ENCODE measurements around the gene TXNDC17. TPM values are rescaled to one million over a fixed set of nuclear protein-coding genes. Genes with fewer than 3 reads are reported as not detected.

Gene TXNDC17
- total RNA-seq, 1 experiment from 2014 or later = 137 TPM

GRCh38 chr17:6681176-6681575 is 40.3 kb downstream of the TXNDC17 start:
- Histone ChIP-seq H3K27me3 (ENCODE audit: control insufficient read depth, insufficient read depth, low read length) (peaks cover 7% of the 10 kb centered on the region), H3K27ac (ENCODE audit: low read length) (no peak overlapping the region), H3K4me1 (ENCODE audit: control insufficient read depth, insufficient read depth, low read length) (no peaks in the 10 kb centered on the region), H3K4me3 (ENCODE audit: low read depth in 2 of 2, low read length in 2 of 2) (no peak overlapping the region), H3K9me3 (ENCODE audit: control insufficient read depth, insufficient read depth, low read depth, low read length) (no peaks in the 10 kb centered on the region), H3K36me3 (ENCODE audit: control insufficient read depth, insufficient read depth, low read length) (no peaks in the 10 kb centered on the region)
- POLR2A ChIA-PET = no interaction called here
- CTCF ChIA-PET = no interaction called here
- DNase-seq (ENCODE audit: low read depth, low spot score) (no peak), ATAC-seq (no peak)
- intact Hi-C loops (cut with micrococcal nuclease; ENCODE audit: unreplicated experiment) (no loop called here), in situ Hi-C loops (cut with HindIII; ENCODE audit: low pct_unique_long_range_greater_than_20kb, low sequenced_read_pairs) (no loop called here)
- TF ChIP-seq, protein P1, sequence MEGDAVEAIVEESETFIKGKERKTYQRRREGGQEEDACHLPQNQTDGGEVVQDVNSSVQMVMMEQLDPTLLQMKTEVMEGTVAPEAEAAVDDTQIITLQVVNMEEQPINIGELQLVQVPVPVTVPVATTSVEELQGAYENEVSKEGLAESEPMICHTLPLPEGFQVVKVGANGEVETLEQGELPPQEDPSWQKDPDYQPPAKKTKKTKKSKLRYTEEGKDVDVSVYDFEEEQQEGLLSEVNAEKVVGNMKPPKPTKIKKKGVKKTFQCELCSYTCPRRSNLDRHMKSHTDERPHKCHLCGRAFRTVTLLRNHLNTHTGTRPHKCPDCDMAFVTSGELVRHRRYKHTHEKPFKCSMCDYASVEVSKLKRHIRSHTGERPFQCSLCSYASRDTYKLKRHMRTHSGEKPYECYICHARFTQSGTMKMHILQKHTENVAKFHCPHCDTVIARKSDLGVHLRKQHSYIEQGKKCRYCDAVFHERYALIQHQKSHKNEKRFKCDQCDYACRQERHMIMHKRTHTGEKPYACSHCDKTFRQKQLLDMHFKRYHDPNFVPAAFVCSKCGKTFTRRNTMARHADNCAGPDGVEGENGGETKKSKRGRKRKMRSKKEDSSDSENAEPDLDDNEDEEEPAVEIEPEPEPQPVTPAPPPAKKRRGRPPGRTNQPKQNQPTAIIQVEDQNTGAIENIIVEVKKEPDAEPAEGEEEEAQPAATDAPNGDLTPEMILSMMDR (IDR thresholded peaks at IDR 0.05) = no peak
- TF ChIP-seq SIN3A (IDR thresholded peaks at IDR 0.05; ENCODE audit: borderline replicate concordance, insufficient read depth, low read depth, low read length) (no peak), POLR2AphosphoS5 (IDR thresholded peaks at IDR 0.05; ENCODE audit: low read depth, low read length) (no peak), TCF7L2 (IDR thresholded peaks at IDR 0.05; ENCODE audit: low read depth, low read length) (no peak)
- TF ChIP-seq, protein P2, sequence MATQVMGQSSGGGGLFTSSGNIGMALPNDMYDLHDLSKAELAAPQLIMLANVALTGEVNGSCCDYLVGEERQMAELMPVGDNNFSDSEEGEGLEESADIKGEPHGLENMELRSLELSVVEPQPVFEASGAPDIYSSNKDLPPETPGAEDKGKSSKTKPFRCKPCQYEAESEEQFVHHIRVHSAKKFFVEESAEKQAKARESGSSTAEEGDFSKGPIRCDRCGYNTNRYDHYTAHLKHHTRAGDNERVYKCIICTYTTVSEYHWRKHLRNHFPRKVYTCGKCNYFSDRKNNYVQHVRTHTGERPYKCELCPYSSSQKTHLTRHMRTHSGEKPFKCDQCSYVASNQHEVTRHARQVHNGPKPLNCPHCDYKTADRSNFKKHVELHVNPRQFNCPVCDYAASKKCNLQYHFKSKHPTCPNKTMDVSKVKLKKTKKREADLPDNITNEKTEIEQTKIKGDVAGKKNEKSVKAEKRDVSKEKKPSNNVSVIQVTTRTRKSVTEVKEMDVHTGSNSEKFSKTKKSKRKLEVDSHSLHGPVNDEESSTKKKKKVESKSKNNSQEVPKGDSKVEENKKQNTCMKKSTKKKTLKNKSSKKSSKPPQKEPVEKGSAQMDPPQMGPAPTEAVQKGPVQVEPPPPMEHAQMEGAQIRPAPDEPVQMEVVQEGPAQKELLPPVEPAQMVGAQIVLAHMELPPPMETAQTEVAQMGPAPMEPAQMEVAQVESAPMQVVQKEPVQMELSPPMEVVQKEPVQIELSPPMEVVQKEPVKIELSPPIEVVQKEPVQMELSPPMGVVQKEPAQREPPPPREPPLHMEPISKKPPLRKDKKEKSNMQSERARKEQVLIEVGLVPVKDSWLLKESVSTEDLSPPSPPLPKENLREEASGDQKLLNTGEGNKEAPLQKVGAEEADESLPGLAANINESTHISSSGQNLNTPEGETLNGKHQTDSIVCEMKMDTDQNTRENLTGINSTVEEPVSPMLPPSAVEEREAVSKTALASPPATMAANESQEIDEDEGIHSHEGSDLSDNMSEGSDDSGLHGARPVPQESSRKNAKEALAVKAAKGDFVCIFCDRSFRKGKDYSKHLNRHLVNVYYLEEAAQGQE (IDR thresholded peaks at IDR 0.05; ENCODE audit: insufficient read depth in 1 of 2, low read depth in 2 of 2, low read length in 1 of 2) = no peak
- no TSS peak for BruUV-seq (replicated peaks)

DNA sequence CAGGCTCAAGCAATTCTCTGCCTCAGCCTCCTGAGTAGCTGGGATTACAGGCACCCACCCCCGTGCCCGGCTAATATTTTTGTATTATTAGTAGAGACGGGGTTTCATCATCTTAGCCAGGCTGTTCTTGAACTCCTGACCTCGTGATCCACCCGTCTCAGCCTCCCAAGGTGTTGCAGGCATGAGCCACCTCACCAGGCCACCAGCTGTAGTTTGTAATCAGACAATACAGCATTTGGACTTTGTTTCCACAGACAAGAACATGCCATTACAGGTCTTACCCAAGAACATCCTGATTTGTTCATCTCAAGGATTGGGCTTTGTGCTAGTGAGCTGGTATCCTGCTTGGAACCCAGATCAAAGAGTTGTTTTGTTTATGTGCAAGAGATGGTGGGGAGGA is 40.8 kb downstream of the TXNDC17 start:
- POLR2A ChIA-PET = no interaction called here
- Histone ChIP-seq H3K9me3 (ENCODE audit: control insufficient read depth, insufficient read depth, low read depth, low read length) (no peaks in the 10 kb centered on the region), H3K27ac (ENCODE audit: low read length) (no peak overlapping the region), H3K27me3 (ENCODE audit: control insufficient read depth, insufficient read depth, low read length) (peaks cover 7% of the 10 kb centered on the region), H3K4me1 (ENCODE audit: control insufficient read depth, insufficient read depth, low read length) (no peaks in the 10 kb centered on the region), H3K4me3 (ENCODE audit: low read depth in 2 of 2, low read length in 2 of 2) (no peak overlapping the region), H3K36me3 (ENCODE audit: control insufficient read depth, insufficient read depth, low read length) (no peaks in the 10 kb centered on the region)
- BruUV-seq (replicated peaks) = no TSS peak
- no peak for TF ChIP-seq TCF7L2 (IDR thresholded peaks at IDR 0.05; ENCODE audit: low read depth, low read length)
- TF ChIP-seq POLR2AphosphoS5 (IDR thresholded peaks at IDR 0.05; ENCODE audit: low read depth, low read length) = no peak
- TF ChIP-seq, protein P1 (IDR thresholded peaks at IDR 0.05) = no peak
- TF ChIP-seq, protein P2 (IDR thresholded peaks at IDR 0.05; ENCODE audit: insufficient read depth in 1 of 2, low read depth in 2 of 2, low read length in 1 of 2) = no peak
- TF ChIP-seq SIN3A (IDR thresholded peaks at IDR 0.05; ENCODE audit: borderline replicate concordance, insufficient read depth, low read depth, low read length) = no peak
- CTCF ChIA-PET = no interaction called here
- DNase-seq (ENCODE audit: low read depth, low spot score) (no peak), ATAC-seq (no peak)
- intact Hi-C loops (cut with micrococcal nuclease; ENCODE audit: unreplicated experiment) = no loop called here
- in situ Hi-C loops (cut with HindIII; ENCODE audit: low pct_unique_long_range_greater_than_20kb, low sequenced_read_pairs) = no loop called here

Data from Panc1 (cell line).